GM18498 (cell line): ENCODE results near the gene CNTN4.
"Not testable (repeated sequence)": the region's sequence is repeated elsewhere in the genome, so short reads cannot be mapped to it uniquely, and the experiment has no call there.

Source experiments
- ATAC-seq: cut with Tn5 transposase; IDR thresholded peaks from one replicate; pipeline ENCODE4 v1.9.1; 2021; ENCODE audit warnings: mild to moderate bottlenecking, moderate library complexity; ENCODE audit not compliant: unreplicated experiment

The CNTN4 gene

GRCh38 chr3:2771741-2772140, 673.1 kb downstream of the CNTN4 start:
- ATAC-seq: no peak

- no peak for ATAC-seq
These were observed 674.1 kb downstream of the CNTN4 start for GRCh38 chr3:2772803-2773202.

DNA sequence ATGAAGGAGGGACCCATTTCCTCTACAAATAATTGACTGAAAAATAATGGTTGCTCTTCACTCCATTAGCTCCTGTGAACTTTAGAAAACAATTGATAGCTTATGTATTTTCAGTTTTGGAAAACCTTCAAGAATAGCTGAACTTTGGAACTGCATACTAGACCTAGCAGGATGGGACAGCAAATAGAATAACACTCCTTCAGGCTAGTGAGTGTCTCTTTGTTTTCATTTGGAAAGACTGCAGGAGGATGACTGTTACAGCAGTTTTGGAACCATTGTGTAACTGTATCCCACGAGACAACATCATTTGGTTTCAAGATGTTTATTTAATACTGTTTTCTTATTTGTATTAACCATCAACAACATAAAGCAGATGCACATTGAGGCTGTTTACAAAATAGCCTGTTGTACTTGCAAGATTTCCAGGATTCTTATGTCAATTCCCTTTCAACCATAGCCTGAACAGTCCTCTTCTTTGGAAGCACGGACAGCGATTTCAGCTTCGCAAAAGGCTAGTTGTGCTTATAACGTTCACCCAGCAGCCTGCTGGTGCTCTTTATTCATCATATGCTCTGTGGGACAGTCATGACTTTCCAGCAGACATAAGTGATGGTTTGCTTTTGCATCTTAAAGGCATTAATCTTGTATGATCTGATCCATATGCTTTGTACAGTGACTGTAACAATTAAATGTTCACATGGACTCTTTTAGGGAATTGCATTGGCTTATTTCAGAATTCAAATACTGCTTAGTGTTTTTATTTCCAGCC, 676.0 kb downstream of the CNTN4 start:
- no peak for ATAC-seq

DNA sequence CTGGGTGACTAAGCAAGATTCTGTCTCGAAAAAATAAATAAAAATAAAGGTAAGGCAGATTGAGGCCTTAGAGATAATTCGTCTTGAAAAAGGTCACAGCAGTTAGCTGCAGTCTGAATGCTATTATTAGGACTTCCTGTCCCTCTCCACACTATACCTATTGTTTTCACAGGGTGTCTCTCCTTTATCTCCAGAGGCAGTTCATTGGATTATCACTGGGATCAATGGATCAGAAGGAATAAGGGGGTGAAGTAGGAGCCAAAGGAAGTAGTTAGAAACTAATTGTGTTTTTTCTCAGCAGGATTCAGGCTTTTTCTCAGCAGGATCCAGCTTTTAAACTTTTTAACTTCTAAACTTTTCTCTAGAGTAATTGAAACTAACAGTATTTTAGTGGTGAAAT, 684.6 kb downstream of the CNTN4 start:
- no peak for ATAC-seq

- no peak for ATAC-seq
These were observed 686.0 kb downstream of the CNTN4 start for GRCh38 chr3:2784627-2785026.

DNA sequence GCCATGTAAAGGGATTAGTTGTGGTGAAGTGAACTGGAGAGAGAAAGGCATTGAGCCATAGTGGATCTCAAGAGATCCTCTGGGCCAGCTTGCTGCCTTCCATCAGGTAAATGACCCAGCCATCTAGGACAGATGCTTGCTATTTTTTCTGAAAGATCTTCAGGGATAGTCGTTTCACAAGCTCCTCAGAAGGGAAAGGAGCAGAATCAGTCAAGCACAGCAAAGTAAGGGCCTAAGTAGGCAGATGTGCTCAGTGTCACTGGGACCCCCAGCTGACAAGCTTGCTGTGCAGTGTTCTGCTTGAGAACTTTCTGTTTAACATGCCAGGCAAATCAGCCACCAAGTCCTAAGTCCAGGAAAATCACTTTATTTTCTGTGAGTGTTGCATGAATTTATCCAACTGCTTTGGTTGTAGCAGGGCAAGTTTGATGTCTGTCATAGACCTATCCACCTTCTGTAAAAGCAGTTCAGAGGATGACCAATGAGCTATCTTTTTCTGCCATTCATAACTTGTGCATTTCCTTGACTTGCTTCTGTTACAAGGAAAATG, 691.7 kb downstream of the CNTN4 start:
- no peak for ATAC-seq

GRCh38 chr3:2792432-2792831, 693.8 kb downstream of the CNTN4 start:
- no peak for ATAC-seq

DNA sequence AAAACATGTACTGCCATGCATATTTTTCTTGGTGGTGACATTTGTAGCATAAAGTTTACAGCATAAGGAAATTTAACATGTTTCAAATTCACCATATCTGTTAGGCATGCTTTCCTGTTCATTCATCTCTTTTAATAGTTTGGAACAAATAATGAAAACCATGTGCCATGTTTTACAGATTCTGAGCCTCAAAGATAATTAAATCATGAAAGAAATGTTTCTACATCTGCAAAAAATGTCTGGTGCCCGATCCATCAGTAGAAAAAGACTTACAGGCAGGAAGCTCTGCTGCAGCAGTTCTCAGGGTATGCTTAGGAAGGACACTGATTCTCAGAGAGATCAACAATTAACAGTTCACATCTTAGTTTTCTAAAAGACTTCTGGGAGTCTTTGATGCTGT, 695.3 kb downstream of the CNTN4 start:
- no peak for ATAC-seq

GRCh38 chr3:2802429-2802828, 703.8 kb downstream of the CNTN4 start:
- no peak for ATAC-seq

GRCh38 chr3:2807514-2807913, 708.8 kb downstream of the CNTN4 start:
- no peak for ATAC-seq

- ATAC-seq: no peak
These were observed 712.1 kb downstream of the CNTN4 start for GRCh38 chr3:2810723-2811122.

GRCh38 chr3:2819571-2819970, 720.9 kb downstream of the CNTN4 start:
- no peak for ATAC-seq

- ATAC-seq: not testable (repeated sequence)
These were observed 722.3 kb downstream of the CNTN4 start for GRCh38 chr3:2820982-2821381.

GRCh38 chr3:2822611-2823010, 723.9 kb downstream of the CNTN4 start:
- ATAC-seq: no peak

GRCh38 chr3:2823031-2823430, 724.4 kb downstream of the CNTN4 start:
- no peak for ATAC-seq

DNA sequence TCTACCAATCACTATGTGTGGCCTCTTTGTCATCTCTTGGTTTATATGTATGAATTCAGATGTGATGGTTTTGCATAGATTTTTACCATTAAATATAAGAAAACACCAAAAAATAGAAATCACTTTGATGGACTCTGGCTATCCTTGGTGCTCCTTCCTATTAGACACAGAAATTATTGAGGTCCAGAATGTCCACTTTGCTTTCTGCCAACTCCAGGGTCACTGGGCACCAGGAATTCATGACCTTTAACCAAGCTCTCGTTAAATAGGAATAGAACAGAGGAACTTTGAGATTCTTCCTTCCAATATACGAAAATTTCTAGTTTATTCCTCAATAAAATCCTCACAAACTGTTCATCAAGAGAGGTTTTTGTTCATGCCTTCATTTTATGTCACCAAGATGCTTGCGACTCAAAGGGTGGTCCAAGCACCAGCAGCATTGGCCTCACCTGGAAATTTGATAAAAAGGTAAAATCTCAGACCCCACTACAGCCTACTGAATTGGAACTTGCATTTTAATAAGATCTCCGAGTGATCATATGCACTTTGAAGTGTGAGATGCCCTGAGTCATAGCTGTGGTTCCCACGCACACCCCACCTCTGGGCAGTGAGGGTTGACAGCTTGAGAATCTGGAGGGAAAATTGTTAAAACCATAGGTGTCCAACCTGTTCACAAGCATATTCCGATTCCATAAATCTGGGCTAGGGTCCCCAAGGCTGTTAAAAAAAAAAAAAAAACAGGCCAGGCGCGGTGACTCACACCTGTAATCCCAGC, 725.0 kb downstream of the CNTN4 start:
- no peak for ATAC-seq

- ATAC-seq: peak; percentile 15
These were observed 727.4 kb downstream of the CNTN4 start for GRCh38 chr3:2826036-2826435.

GRCh38 chr3:2826453-2826852, 727.8 kb downstream of the CNTN4 start:
- ATAC-seq: peak; percentile 50

- ATAC-seq: no peak
These were observed 738.6 kb downstream of the CNTN4 start for GRCh38 chr3:2837239-2837638.

DNA sequence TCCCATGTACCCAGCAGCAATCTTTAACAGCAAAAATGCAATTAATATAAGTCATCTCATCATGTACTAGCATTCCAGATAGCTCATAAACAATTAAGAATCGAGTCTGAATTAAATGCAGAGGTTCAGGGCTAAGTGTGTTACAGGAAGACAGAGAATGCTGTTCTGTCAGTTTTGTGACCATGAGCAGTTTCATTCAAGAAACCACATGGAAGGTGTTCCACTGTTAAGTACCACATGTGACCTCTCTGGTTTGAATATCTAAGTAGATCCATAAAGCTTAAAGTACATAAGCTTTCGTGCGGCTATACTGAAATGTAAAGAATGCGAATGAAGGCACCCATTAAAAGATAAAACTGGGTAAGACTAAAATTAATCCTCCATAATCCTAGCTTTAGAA, 739.2 kb downstream of the CNTN4 start:
- no peak for ATAC-seq

DNA sequence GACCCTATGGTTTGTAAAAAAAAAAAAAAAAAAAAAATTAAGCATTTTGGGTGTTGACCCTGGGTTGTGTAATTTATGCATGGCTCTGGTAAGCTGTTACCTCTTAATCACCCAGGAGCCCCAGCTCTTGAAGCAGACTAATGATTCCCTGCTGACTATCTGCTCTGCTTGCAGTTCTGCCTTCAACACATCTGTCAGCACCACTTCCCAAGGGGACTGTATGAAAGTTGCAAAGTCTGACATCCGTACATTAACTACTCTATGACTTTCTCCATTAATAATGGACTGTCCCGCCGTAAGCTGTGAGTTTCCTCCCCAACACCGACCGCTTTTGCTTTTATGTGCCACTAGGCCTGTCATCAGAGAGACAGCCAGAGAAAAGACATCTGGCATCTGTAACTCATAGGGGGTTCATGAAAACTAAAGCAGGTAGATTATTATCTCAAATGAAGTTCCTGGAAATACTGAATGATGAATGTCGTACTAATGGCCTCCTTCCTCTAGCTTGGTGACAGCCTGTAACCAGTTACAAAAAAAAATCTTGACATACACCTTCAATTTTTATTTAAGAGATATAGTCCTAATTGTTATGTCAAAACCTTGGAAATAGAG, 740.0 kb downstream of the CNTN4 start:
- no peak for ATAC-seq

DNA sequence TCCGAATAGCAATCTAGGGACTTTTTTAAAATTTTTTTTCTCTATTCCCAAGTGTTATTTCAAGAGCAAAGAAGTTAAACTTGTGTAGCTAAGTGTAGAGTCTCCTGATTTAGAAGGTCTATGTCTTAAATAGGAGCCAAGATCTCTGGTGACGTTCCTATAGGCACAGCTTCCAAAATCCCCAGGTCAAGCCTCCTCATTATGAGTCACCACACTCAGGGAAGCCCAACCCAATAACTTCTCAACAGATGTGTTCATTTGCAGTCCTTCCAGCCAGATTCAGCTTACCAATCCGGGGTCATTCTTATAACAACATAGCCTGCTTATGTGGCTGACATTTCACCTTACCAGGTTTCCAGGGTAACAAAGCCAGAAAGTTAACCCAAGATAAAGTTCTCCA, 741.2 kb downstream of the CNTN4 start:
- ATAC-seq: no peak
